Parathyroid adenoma (tissue), 2 donors: ENCODE data around the gene PBX4.
"Not testable (repeated sequence)": the region's sequence is repeated elsewhere in the genome, so short reads cannot be mapped to it uniquely, and the experiment has no call there.

Source experiments
- H2AFZ ChIP-seq: fragments of 300-600 bp; sonication (generic); one replicate; pipeline ENCODE4 v1.7.0; 2017; ENCODE audit warnings: antibody characterized with exemption, mild to moderate bottlenecking
- H3K27ac ChIP-seq: fragments of 300-600 bp; sonication (generic); one replicate; pipeline ENCODE4 v1.7.0; 2017
- H3K27me3 ChIP-seq: fragments of 300-600 bp; sonication (generic); one replicate; pipeline ENCODE4 v1.7.0; 2017; ENCODE audit warnings: low read length; ENCODE audit not compliant: control insufficient read depth, insufficient read depth
- H3K36me3 ChIP-seq: fragments of 300-600 bp; sonication (generic); one replicate; pipeline ENCODE4 v1.7.0; 2017; ENCODE audit warnings: low read length; ENCODE audit not compliant: control insufficient read depth, insufficient read depth
- H3K4me1 ChIP-seq: fragments of 300-600 bp; sonication (generic); one replicate; pipeline ENCODE4 v1.7.0; 2017; ENCODE audit warnings: control low read depth
- H3K4me2 ChIP-seq: fragments of 300-600 bp; sonication (generic); one replicate; pipeline ENCODE4 v1.7.0; 2017; ENCODE audit warnings: low read length
- H3K4me3 ChIP-seq: fragments of 300-600 bp; sonication (generic); one replicate; pipeline ENCODE4 v1.7.0; 2017; ENCODE audit warnings: low read depth, low read length
- H3K79me2 ChIP-seq: fragments of 300-600 bp; sonication (generic); one replicate; pipeline ENCODE4 v1.7.0; 2017; ENCODE audit warnings: control low read depth
- H3K9ac ChIP-seq: fragments of 300-600 bp; sonication (generic); one replicate; pipeline ENCODE4 v1.7.0; 2017; ENCODE audit warnings: mild to moderate bottlenecking
- H3K9me3 ChIP-seq: fragments of 300-600 bp; sonication (generic); one replicate; pipeline ENCODE4 v1.7.0; 2017; ENCODE audit warnings: low read length; ENCODE audit not compliant: control insufficient read depth
- TF ChIP-seq, protein P1 (sequence below): fragments of 300-600 bp; sonication (generic); IDR thresholded peaks from one replicate; pipeline ENCODE4 v1.7.0; 2017; ENCODE audit warnings: antibody characterized with exemption, mild to moderate bottlenecking
- donor health status: primary hyperparathyroidism.

Gene PBX4

DNA sequence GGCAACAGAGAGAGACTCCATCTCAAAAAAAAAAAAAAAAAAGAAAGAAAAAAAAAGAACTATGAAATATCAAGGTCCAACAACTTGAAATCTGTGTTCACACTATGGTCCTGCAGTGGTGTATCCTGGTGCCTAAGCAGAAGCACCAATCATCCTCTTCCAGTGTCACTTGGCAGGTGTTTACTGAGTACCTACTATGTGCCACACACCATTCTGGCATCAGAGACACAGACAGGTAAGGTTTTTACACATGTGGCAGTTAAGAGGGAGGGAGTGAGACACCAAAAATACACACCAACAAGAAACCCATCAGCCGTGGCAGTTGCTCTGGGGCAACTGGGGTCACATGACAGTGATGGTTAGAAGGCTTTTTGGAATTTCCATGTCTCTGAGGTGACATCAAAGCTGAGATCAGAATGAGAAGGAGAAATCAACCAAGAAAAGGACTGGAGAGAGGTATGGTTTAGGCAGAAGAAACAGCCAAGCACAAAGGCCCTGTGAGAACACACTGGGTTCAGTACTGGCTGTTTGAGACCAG, 17.6 kb downstream of the PBX4 start:
- H3K27ac ChIP-seq: no peak overlapping the region
- H3K9me3 ChIP-seq: no peaks in the 10 kb centered on the region
- no peaks in the 10 kb centered on the region for H3K36me3 ChIP-seq
- H3K27me3 ChIP-seq: no peaks in the 10 kb centered on the region
- H3K4me2 ChIP-seq: no peak overlapping the region
- TF ChIP-seq, protein P1, sequence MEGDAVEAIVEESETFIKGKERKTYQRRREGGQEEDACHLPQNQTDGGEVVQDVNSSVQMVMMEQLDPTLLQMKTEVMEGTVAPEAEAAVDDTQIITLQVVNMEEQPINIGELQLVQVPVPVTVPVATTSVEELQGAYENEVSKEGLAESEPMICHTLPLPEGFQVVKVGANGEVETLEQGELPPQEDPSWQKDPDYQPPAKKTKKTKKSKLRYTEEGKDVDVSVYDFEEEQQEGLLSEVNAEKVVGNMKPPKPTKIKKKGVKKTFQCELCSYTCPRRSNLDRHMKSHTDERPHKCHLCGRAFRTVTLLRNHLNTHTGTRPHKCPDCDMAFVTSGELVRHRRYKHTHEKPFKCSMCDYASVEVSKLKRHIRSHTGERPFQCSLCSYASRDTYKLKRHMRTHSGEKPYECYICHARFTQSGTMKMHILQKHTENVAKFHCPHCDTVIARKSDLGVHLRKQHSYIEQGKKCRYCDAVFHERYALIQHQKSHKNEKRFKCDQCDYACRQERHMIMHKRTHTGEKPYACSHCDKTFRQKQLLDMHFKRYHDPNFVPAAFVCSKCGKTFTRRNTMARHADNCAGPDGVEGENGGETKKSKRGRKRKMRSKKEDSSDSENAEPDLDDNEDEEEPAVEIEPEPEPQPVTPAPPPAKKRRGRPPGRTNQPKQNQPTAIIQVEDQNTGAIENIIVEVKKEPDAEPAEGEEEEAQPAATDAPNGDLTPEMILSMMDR: no peak
- H3K4me1 ChIP-seq: no peaks in the 10 kb centered on the region
- H3K79me2 ChIP-seq: no peaks in the 10 kb centered on the region
- H3K9ac ChIP-seq: no peak overlapping the region
- no peak overlapping the region for H3K4me3 ChIP-seq
- H2AFZ ChIP-seq: no peak overlapping the region

DNA sequence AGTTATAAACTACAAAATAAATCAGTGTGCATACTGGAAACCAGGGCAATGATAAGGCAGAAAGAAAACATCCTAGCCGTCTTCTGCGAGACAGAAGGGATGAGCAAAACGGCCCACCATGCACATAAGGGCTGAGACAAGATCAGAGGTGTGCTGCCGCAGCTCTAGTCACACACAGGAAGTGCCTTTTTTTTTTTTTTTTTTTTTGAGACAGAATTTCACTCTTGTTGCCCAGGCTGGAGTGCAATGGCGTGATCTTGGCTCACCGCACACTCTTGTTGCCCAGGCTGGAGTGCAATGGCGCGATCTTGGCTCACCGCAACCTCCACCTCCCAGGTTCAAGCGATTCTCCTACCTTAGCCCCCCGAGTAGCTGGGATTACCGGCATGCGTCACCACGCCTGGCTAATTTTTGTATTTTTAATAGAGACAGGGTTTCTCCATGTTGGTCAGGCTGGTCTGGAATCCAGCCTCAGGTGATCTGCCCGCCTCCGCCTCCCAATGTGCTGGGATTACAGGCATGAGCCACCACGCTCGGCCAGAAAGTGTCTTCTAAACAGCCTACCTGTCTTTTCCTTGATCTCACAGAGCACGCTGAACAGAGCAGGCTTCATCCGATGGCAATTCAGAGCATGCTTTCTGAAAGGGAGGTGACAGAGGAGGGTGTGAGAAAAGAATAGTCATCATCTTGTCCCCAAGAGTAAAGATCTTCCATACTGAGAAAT, 19.6 kb downstream of the PBX4 start:
- not testable (repeated sequence) for H3K27ac ChIP-seq, H3K4me1 ChIP-seq, H3K79me2 ChIP-seq, H2AFZ ChIP-seq, H3K4me3 ChIP-seq, H3K9ac ChIP-seq, H3K27me3 ChIP-seq, H3K4me2 ChIP-seq, H3K36me3 ChIP-seq, H3K9me3 ChIP-seq

DNA sequence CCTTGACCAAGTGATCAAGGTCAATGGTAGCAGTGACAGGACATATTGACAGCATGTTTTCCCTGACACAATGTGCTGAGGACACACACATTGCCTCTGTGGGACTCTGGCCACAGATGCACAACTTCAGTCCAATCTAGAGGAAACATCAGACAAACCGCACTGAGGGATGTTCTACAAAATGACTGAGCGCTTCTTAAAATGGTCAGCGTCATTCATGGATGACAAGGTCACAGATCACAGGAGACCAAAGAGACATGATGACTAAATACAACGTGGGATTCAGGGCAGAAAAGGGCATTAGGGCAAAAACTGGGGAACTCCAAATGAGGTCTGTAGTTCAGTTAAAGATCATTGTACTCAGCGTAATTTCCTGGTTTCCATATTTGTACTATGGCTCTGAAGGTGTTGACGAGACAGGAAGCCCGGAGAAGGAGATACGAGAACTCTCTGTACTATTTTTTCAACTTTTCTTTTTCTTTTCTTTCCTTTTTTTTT, 20.6 kb downstream of the PBX4 start:
- no peak overlapping the region for H3K27ac ChIP-seq

DNA sequence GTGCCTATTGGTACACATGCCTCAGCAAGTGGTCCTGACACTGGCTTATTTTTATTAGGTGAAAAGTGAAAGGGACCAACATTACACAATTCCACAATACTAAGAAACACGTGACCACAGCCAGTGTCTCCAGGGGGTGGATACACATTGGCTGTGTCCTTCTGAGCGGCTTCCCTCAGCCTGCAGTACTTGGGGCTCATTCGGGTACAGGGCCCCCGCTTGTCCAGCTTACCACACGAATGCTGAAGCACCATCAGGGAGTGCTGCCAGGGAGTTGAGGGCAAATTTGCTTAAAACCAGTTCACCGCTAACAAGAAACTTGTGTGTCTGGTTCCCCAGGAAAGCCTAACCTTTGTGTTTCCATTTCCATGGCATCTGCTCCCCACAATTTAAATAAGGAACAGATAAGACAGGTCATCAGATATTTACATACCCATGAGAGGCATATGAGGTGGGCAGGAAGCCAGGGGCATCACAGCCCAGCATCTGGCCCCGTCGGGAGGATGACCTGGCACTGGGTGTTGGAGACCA, 23.3 kb downstream of the PBX4 start:
- H3K27me3 ChIP-seq: no peaks in the 10 kb centered on the region
- no peak overlapping the region for H3K9ac ChIP-seq
- no peak overlapping the region for H3K27ac ChIP-seq
- H3K79me2 ChIP-seq: no peaks in the 10 kb centered on the region
- TF ChIP-seq, protein P1: no peak
- H3K4me1 ChIP-seq: no peaks in the 10 kb centered on the region
- H3K36me3 ChIP-seq: no peaks in the 10 kb centered on the region
- no peaks in the 10 kb centered on the region for H3K9me3 ChIP-seq
- H3K4me2 ChIP-seq: no peak overlapping the region
- H2AFZ ChIP-seq: no peak overlapping the region
- no peak overlapping the region for H3K4me3 ChIP-seq

More for the DNA sequence above, 20.6 kb downstream of the PBX4 start:
- Histone ChIP-seq H3K4me1 (no peaks in the 10 kb centered on the region), H3K9ac (no peak overlapping the region), H3K4me2 (no peak overlapping the region), H2AFZ (no peak overlapping the region), H3K79me2 (no peaks in the 10 kb centered on the region), H3K4me3 (no peak overlapping the region), H3K36me3 (no peaks in the 10 kb centered on the region), H3K9me3 (no peaks in the 10 kb centered on the region), H3K27me3 (no peaks in the 10 kb centered on the region)
- TF ChIP-seq, protein P1: no peak

DNA sequence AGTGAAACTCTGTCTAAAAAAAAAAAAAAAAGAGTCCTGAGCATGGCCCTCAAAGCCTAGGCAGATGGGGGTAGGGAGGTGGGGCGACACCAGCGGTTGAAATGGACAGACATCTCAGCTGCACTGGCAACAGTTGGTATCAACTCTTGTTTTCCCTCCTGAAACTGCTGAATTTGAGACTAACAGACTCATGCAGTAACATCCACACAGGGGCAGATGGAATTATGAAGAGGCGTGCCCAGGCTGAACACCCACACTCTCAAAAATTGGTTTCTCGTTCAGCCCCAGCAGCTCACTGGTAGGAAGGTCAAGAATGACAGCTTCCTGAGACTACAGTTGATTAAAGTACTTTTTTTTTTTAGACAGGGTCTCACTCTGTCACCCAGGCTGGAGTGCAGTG, 24.1 kb downstream of the PBX4 start:
- Histone ChIP-seq H2AFZ (no peak overlapping the region), H3K4me1 (no peaks in the 10 kb centered on the region), H3K4me2 (no peak overlapping the region), H3K9me3 (no peaks in the 10 kb centered on the region), H3K36me3 (no peaks in the 10 kb centered on the region), H3K27me3 (no peaks in the 10 kb centered on the region), H3K4me3 (no peak overlapping the region), H3K27ac (no peak overlapping the region), H3K9ac (no peak overlapping the region), H3K79me2 (no peaks in the 10 kb centered on the region)
- TF ChIP-seq, protein P1: no peak
